ENCODE results near the gene PGA4.
"Not testable (repeated sequence)": the region's sequence is repeated elsewhere in the genome, so short reads cannot be mapped to it uniquely, and the experiment has no call there.

Gene PGA4

DNA sequence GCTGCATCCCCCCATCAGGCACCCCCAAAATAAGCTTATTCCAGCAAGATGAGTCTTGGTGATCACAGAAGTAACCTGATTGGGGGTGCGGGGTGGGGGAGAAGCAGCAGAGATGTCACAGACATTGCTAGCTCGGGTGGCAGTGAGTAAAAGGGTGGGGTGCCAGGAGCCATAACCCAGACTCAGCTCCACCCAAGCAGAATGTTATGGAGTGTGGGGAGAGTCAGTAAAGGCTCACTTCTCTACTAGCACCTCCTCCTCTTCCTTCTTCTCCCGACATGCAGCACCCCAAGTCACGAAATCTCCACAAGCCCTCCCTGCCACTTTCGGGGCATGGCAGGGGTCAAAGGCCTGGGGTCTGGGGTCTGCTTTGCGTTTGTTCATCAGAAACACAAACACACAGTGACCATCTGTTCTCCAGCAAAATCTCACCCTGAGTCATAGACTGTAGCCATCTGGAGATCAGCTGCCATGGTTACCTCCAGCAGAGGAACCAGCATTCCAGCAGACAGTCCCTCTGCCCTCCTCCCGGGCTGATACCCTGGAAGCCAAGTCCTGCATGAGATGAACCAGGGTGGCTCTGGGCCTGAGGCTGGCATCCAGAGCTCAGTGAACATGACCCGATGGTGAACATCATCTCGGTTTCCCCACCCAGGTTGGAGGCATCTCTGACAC lies 14.4 kb upstream of the PGA4 start:
- not testable (repeated sequence) for DNase-seq

DNA sequence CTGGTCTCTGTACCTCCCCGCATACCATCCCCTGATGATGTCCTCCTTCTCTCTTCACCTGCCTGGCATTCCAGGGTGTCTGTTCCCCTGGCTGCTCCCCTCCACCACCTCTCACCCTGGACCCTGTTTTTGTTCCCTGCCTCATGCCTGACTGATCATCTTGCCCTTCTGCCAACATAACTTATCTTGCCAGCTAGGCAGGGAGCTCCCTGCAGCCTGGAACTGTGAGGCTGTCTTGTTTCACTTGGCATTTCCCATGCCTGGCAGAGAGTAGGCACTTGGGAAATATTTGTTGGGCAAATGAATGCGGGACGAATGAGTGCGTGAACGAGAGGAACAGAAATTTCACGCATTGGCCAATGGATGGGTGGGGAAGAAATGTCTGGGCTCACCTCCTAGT lies 11.5 kb upstream of the PGA4 start:
- DNase-seq = not testable (repeated sequence)

DNA sequence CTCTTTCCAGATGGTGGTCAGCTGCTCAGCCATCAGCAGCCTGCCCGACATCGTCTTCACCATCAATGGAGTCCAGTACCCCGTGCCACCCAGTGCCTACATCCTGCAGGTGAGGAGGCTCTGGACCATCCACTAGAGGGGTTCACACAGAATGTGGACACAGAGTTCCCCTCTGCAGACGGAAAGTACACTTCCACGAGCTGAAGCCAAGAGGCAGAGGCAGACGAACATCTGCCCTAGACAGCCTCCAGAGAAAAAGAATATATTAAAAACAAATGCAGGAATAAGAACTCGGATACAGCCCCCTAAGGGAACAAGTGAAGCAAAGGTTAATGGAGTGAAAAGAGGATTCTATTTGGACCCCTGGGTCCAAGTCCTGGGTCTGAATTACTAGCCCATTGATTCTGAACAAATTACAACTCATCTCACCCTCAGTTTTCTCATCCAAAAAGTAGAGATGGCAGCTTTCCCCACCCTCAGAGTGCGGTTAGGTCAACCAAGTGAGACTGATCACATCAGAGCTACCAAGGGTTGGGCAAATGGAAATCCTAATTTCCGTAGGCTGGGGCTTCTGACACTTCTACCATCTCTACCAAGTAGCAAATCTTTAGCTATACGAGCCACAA lies 10.7 kb upstream of the PGA4 start:
- not testable (repeated sequence) for DNase-seq

DNA sequence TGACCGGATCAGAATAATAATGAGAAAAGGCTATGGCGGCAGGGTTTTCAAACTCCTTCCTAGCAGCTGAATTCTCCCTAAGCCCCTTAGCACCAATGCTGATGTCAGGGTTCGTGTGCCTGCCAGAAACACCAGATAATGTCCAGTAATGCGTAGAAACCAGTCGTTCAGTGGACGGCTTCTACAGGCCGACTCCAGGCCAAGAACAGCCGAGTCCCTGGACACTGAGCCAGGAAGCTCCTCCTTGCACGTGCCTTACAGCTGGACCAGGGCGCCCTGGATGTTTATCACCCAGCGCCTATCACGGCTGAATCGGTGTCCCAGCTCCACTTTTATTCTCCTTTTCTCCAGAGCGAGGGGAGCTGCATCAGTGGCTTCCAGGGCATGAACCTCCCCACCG lies 9.9 kb upstream of the PGA4 start:
- not testable (repeated sequence) for DNase-seq

DNA sequence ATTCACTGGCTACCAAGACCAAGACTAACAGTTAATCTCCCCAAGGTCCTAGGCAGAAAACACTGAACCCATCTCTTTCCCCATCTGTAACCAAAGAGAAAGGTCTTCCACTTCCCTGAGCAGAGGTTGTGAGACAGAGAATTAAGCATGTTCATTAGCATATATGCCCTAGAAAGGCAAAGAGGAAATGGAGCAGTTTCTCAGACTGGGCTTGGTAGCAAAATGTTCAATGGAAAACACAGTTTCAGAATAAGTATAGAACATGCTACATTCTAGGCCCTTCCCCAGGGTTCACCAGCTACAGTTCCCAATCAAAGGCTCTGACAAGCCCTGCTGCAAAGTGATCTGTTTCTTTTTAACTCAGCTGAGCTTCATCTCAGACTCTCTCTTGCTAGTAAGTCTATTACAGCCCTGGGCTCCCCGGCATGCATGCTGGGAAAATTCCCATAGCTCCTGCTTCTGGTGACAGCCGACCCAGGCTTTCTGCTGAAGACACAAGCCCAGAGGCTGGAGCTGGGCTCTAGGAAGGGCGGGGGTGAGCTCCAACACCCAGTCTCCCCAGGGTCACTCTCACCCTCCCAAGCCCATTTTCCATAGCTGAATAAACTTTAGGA lies 8.3 kb upstream of the PGA4 start:
- DNase-seq = not testable (repeated sequence)

DNA sequence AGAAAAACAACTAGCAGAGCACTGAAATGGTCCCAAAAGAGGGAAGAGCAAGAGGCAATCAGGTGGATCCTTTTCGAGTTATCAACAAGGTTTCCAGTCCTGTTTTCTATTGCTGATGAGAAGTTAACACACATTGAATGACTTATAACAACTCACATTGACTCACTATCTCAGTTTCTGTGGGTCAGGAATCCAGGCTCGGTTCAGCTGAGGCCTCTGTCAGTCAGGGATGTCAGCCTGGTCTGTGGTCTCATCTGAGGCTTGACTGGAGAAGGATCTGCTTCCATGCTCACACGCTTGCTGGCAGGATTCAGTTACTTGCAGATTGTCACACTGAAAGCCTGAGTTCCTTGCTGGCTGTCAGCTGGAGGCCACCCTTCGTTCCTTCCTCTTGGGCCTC lies 3.8 kb upstream of the PGA4 start:
- not testable (repeated sequence) for DNase-seq

DNA sequence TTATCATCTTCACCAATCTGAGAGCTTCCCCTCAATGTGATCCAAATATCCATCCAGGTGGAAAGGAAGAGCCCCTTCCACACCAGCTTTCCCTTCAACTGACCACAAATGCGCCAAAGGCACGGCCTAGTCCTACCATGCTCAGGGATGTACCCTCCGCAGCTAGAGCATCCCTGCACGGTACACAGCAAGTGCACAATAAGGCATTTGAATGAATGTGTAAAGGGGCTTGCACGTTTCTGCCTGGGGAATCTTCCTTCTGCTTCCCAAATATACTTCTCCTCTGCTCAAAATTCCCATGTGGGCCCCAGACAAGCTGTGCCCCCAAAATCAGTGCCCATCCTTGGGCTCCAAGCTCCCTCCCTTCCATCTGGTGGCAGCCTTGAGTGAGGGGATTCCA lies 3.1 kb upstream of the PGA4 start:
- DNase-seq = not testable (repeated sequence)

DNA sequence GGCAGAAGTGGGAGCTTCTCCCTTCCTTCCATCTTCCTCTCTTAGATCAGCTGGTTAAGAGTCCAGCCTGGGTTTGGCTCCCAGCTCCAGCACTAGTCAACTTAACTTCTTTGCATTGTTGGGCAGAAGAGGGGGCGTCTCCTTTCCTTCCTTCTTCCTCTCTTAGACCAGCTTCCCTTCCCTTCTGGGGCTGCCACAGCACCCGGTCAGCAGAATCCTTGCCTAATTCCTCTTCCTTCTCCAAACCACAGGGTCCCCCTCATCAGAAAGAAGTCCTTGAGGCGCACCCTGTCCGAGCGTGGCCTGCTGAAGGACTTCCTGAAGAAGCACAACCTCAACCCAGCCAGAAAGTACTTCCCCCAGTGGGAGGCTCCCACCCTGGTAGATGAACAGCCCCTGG lies 545 bp downstream of the PGA4 start:
- DNase-seq = not testable (repeated sequence)

DNA sequence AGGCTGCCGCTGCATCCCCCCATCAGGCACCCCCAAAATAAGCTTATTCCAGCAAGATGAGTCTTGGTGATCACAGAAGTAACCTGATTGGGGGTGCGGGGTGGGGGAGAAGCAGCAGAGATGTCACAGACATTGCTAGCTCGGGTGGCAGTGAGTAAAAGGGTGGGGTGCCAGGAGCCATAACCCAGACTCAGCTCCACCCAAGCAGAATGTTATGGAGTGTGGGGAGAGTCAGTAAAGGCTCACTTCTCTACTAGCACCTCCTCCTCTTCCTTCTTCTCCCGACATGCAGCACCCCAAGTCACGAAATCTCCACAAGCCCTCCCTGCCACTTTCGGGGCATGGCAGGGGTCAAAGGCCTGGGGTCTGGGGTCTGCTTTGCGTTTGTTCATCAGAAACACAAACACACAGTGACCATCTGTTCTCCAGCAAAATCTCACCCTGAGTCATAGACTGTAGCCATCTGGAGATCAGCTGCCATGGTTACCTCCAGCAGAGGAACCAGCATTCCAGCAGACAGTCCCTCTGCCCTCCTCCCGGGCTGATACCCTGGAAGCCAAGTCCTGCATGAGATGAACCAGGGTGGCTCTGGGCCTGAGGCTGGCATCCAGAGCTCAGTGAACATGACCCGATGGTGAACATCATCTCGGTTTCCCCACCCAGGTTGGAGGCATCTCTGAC lies 4.5 kb downstream of the PGA4 start:
- DNase-seq = not testable (repeated sequence)

DNA sequence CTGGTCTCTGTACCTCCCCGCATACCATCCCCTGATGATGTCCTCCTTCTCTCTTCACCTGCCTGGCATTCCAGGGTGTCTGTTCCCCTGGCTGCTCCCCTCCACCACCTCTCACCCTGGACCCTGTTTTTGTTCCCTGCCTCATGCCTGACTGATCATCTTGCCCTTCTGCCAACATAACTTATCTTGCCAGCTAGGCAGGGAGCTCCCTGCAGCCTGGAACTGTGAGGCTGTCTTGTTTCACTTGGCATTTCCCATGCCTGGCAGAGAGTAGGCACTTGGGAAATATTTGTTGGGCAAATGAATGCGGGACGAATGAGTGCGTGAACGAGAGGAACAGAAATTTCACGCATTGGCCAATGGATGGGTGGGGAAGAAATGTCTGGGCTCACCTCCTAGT lies 7.3 kb downstream of the PGA4 start:
- DNase-seq = not testable (repeated sequence)

DNA sequence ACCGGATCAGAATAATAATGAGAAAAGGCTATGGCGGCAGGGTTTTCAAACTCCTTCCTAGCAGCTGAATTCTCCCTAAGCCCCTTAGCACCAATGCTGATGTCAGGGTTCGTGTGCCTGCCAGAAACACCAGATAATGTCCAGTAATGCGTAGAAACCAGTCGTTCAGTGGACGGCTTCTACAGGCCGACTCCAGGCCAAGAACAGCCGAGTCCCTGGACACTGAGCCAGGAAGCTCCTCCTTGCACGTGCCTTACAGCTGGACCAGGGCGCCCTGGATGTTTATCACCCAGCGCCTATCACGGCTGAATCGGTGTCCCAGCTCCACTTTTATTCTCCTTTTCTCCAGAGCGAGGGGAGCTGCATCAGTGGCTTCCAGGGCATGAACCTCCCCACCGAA lies 8.9 kb downstream of the PGA4 start:
- not testable (repeated sequence) for DNase-seq

DNA sequence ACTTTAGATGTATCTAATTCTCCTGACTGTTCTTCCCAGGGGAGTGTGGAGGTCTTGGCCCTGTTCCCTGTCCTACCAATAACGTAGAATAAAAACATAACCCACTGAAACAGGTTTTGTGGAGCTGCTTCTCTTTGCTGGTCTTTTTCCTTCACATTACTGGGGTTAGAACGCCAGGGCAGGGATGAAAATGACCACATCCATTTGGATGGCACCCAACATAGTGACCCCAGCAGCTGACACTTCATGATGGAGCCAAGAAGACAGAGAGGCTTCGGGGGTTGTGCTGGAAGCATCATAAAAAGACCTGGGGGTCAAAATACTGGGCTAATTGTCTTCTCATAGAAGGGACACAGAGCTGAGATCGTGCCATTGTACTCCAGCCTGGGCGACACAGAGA lies 9.4 kb downstream of the PGA4 start:
- DNase-seq = not testable (repeated sequence)

DNA sequence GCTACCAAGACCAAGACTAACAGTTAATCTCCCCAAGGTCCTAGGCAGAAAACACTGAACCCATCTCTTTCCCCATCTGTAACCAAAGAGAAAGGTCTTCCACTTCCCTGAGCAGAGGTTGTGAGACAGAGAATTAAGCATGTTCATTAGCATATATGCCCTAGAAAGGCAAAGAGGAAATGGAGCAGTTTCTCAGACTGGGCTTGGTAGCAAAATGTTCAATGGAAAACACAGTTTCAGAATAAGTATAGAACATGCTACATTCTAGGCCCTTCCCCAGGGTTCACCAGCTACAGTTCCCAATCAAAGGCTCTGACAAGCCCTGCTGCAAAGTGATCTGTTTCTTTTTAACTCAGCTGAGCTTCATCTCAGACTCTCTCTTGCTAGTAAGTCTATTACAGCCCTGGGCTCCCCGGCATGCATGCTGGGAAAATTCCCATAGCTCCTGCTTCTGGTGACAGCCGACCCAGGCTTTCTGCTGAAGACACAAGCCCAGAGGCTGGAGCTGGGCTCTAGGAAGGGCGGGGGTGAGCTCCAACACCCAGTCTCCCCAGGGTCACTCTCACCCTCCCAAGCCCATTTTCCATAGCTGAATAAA lies 10.5 kb downstream of the PGA4 start:
- not testable (repeated sequence) for DNase-seq

DNA sequence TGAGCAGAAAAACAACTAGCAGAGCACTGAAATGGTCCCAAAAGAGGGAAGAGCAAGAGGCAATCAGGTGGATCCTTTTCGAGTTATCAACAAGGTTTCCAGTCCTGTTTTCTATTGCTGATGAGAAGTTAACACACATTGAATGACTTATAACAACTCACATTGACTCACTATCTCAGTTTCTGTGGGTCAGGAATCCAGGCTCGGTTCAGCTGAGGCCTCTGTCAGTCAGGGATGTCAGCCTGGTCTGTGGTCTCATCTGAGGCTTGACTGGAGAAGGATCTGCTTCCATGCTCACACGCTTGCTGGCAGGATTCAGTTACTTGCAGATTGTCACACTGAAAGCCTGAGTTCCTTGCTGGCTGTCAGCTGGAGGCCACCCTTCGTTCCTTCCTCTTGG lies 15.0 kb downstream of the PGA4 start:
- DNase-seq = not testable (repeated sequence)

DNA sequence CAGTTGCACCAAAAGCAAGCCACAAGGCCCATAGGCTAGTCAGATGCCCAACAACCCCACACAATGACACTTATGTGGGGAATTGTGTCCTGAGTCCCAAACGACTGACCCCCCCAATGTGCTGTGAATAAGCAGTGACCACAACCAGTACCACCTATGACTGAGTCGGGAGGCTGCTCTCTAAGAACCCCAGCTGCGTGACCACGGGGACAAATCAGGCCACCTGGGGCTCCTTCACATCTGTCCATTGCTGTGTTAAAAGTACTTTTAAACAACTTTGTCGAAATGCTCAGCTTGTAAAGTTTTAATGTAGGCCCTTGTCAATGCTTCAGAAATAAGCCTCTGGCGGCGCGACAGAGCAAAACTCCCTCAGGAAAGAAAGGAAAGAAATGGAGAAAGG lies 18.1 kb downstream of the PGA4 start:
- DNase-seq = not testable (repeated sequence)

DNA sequence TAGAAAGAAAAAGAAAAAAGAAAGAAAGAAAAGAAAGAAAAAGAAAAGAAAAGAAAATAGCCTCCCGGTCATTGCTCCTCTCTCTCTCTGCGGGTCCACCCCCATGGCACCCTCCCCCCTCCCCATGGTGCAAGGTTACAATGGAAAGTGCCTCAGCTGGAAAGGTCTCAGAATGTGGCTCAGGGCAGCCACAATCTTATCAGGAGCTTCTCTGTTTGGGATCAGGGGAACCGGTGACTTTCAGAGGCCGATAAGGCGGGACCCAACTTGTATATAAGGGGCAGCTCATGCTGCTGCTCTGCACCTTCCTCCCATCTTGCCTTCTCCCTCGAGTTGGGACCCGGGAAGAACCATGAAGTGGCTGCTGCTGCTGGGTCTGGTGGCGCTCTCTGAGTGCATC lies 18.7 kb downstream of the PGA4 start, which contains the start of gene PGA5:
Gene PGA5 (plus strand): TSS at position 301 of the 400 bp plus-strand sequence. CDS start 52 bp downstream, at position 353.
- DNase-seq = not testable (repeated sequence)

DNA sequence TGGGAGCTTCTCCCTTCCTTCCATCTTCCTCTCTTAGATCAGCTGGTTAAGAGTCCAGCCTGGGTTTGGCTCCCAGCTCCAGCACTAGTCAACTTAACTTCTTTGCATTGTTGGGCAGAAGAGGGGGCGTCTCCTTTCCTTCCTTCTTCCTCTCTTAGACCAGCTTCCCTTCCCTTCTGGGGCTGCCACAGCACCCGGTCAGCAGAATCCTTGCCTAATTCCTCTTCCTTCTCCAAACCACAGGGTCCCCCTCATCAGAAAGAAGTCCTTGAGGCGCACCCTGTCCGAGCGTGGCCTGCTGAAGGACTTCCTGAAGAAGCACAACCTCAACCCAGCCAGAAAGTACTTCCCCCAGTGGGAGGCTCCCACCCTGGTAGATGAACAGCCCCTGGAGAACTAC lies 19.4 kb downstream of the PGA4 start:
- not testable (repeated sequence) for DNase-seq

DNA sequence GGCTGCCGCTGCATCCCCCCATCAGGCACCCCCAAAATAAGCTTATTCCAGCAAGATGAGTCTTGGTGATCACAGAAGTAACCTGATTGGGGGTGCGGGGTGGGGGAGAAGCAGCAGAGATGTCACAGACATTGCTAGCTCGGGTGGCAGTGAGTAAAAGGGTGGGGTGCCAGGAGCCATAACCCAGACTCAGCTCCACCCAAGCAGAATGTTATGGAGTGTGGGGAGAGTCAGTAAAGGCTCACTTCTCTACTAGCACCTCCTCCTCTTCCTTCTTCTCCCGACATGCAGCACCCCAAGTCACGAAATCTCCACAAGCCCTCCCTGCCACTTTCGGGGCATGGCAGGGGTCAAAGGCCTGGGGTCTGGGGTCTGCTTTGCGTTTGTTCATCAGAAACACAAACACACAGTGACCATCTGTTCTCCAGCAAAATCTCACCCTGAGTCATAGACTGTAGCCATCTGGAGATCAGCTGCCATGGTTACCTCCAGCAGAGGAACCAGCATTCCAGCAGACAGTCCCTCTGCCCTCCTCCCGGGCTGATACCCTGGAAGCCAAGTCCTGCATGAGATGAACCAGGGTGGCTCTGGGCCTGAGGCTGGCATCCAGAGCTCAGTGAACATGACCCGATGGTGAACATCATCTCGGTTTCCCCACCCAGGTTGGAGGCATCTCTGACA lies 23.3 kb downstream of the PGA4 start:
- not testable (repeated sequence) for DNase-seq

DNA sequence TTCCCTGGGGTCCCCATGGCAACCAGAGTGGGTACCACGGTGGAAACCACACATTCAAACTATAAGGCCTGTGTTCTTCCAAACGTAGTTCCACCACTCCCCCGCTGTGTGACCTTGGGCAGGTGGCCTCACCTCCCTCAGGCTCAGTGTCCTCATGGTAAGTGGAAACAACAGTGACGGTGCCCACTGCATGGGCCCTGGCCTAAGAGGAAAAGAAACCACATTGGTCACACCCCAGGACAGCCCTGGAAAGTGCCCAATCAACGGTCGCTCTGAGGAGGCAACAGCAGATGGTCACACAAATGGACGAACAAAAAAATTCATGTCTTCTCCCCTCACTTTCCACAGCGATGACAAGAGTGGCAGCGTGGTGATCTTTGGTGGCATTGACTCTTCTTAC lies 25.9 kb downstream of the PGA4 start:
- DNase-seq = not testable (repeated sequence)

DNA sequence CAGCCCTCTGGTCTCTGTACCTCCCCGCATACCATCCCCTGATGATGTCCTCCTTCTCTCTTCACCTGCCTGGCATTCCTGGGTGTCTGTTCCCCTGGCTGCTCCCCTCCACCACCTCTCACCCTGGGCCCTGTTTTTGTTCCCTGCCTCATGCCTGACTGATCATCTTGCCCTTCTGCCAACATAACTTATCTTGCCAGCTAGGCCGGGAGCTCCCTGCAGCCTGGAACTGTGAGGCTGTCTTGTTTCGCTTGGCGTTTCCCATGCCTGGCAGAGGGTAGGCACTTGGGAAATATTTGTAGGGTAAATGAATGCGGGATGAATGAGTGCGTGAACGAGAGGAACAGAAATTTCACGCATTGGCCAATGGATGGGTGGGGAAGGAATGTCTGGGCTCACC lies 27.1 kb downstream of the PGA4 start:
- not testable (repeated sequence) for DNase-seq

DNA sequence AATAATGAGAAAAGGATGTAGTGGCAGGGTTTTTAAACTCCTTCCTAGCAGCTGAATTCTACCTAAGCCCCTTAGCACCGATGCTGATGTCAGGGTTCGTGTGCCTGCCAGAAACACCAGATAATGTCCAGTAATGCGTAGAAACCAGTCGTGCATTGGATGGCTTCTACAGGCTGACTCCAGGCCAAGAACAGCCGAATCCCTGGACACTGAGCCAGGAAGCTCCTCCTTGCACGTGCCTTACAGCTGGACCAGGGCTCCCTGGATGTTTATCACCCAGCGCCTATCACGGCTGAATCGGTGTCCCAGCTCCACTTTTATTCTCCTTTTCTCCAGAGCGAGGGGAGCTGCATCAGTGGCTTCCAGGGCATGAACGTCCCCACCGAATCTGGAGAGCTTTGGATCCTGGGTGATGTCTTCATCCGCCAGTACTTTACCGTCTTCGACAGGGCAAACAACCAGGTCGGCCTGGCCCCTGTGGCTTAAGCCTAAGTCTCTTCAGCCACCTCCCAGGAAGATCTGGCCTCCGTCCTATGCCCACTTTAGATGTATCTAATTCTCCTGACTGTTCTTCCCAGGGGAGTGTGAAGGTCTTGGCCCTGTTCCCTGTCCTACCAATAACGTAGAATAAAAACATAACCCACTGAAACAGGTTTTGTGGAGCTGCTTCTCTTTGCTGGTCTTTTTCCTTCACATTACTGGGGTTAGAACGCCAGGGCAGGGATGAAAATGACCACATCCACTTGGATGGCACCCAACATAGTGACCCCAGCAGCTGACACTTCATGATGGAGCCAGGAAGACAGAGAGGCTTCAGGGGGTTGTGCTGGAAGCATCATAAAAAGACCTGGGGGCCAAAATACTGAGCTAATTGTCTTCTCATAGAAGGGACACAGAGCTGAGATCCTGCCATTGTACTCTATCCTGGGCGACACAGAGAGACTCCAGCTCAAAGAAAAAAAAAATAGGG lies 28.9 kb downstream of the PGA4 start:
- not testable (repeated sequence) for DNase-seq

Measured in activated naive CD4-positive, alpha-beta T cell treated with Interleukin-2 at 50 U/mL for 16 hours (primary cell).